WTC11 (cell line): ENCODE measurements around the gene SORL1. TPM values are rescaled to one million over a fixed set of nuclear protein-coding genes. Genes with fewer than 3 reads are reported as not detected.

Source experiments
- ATAC-seq: fragments of 200-7000 bp; cut with Tn5 transposase; 2 replicates; pipeline ENCODE4 v1.10.0; 2021; ENCODE audit warnings: mild to moderate bottlenecking, moderate library complexity
- CTCF ChIA-PET: fragments of 300-600 bp; sonication (Branson Sonifier 250); formaldehyde crosslinking; loops from one replicate; lab custom pipeline; 2021; ENCODE audit warnings: antibody characterized with exemption; lab: Charles Lee
- POLR2A ChIA-PET: fragments of 350-600 bp; sonication (Branson Sonifier 250); formaldehyde crosslinking; loops from one replicate; lab custom pipeline; 2021; ENCODE audit warnings: antibody characterized with exemption; lab: Charles Lee
- DNase-seq: peaks from one replicate; pipeline ENCODE4 v3.0.0; 2021; ENCODE audit warnings: low spot score
- H3K27ac Mint-ChIP-seq: 2 replicates; pipeline ENCODE4 v1.8.0; 2021; ENCODE audit warnings: mixed read lengths
- H3K27me3 Mint-ChIP-seq: 2 replicates; pipeline ENCODE4 v1.8.0; 2021; ENCODE audit warnings: low read depth, mild to moderate bottlenecking, moderate library complexity, mixed read lengths
- H3K36me3 Mint-ChIP-seq: 2 replicates; pipeline ENCODE4 v1.8.0; 2021; ENCODE audit warnings: mixed read lengths
- H3K4me1 Mint-ChIP-seq: 2 replicates; pipeline ENCODE4 v1.8.0; 2022; ENCODE audit warnings: mixed read lengths
- H3K4me3 Mint-ChIP-seq: 2 replicates; pipeline ENCODE4 v1.8.0; 2021; ENCODE audit warnings: mild to moderate bottlenecking, moderate library complexity, mixed read lengths
- H3K9me3 Mint-ChIP-seq: 2 replicates; pipeline ENCODE4 v1.8.0; 2021; ENCODE audit warnings: mixed read lengths
- CDX4 ChIP-seq: fragments of 250-450 bp; sonication (Bioruptor Pico); IDR thresholded peaks from 2 replicates; pipeline ENCODE4 v1.9.0; 2021; ENCODE audit warnings: moderate library complexity, mild to moderate bottlenecking, inconsistent platforms, borderline replicate concordance
- CREM ChIP-seq: sonication (generic); formaldehyde crosslinking; IDR thresholded peaks from 2 replicates; pipeline ENCODE4 v1.8.1; 2022; ENCODE audit warnings: mild to moderate bottlenecking, missing genetic modification reagents, moderate library complexity
- FOXP1 ChIP-seq: sonication (generic); formaldehyde crosslinking; IDR thresholded peaks from 2 replicates; pipeline ENCODE4 v1.8.0; 2022; ENCODE audit warnings: missing genetic modification reagents, mild to moderate bottlenecking, moderate library complexity, borderline replicate concordance
- GTF2I ChIP-seq: fragments of 250-450 bp; sonication (Bioruptor Pico); conservative IDR thresholded peaks from 2 replicates; pipeline ENCODE4 v1.4.0; 2021; ENCODE audit warnings: mild to moderate bottlenecking
- MXD4 ChIP-seq: fragments of 250-450 bp; sonication (Bioruptor Pico); IDR thresholded peaks from 2 replicates; pipeline ENCODE4 v1.8.0; 2021; ENCODE audit warnings: mild to moderate bottlenecking, moderate library complexity, borderline replicate concordance
- PREB ChIP-seq: sonication (generic); formaldehyde crosslinking; IDR thresholded peaks from 2 replicates; pipeline ENCODE4 v1.8.1; 2022; ENCODE audit warnings: mild to moderate bottlenecking, missing genetic modification reagents, moderate library complexity, borderline replicate concordance
- SMAD3 ChIP-seq: sonication (generic); formaldehyde crosslinking; IDR thresholded peaks from 2 replicates; pipeline ENCODE4 v1.8.0; 2022; ENCODE audit warnings: missing genetic modification reagents, mild to moderate bottlenecking, borderline replicate concordance
- SP1 ChIP-seq: sonication (generic); formaldehyde crosslinking; conservative IDR thresholded peaks from 2 replicates; pipeline ENCODE4 v1.8.1; 2022; ENCODE audit warnings: missing genetic modification reagents
- STAT6 ChIP-seq: sonication (generic); formaldehyde crosslinking; conservative IDR thresholded peaks from 2 replicates; pipeline ENCODE4 v1.8.1; 2023; ENCODE audit warnings: mild to moderate bottlenecking, low read depth, missing genetic modification reagents, moderate library complexity
- TCF7 ChIP-seq: sonication (generic); formaldehyde crosslinking; IDR thresholded peaks from 2 replicates; pipeline ENCODE4 v1.8.0; 2022; ENCODE audit warnings: mild to moderate bottlenecking, low read depth, missing genetic modification reagents, moderate library complexity
- TEAD1 ChIP-seq: sonication (generic); formaldehyde crosslinking; IDR thresholded peaks from 2 replicates; pipeline ENCODE4 v1.8.0; 2022; ENCODE audit warnings: mild to moderate bottlenecking, missing genetic modification reagents
- ZNF121 ChIP-seq: sonication (generic); formaldehyde crosslinking; IDR thresholded peaks from 2 replicates; pipeline ENCODE4 v1.8.0; 2023; ENCODE audit warnings: missing genetic modification reagents
- ZNF232 ChIP-seq: sonication (generic); formaldehyde crosslinking; IDR thresholded peaks from 2 replicates; pipeline ENCODE4 v1.8.0; 2022; ENCODE audit warnings: mild to moderate bottlenecking, missing genetic modification reagents
- ZNF423 ChIP-seq: fragments of 250-450 bp; sonication (Bioruptor Pico); IDR thresholded peaks from 2 replicates; pipeline ENCODE4 v2.1.2; 2022; ENCODE audit warnings: mild to moderate bottlenecking, moderate library complexity
- ZSCAN18 ChIP-seq: fragments of 250-450 bp; sonication (Bioruptor Pico); IDR thresholded peaks from 2 replicates; pipeline ENCODE4 v2.1.2; 2022; ENCODE audit warnings: mild to moderate bottlenecking, moderate library complexity
- total RNA-seq: library from RNA; stranded (reverse); gene quantifications from 3 replicates; pipeline ENCODE4 v1.2.3, GENCODE V29; 2021
- TF ChIP-seq, protein P1 (sequence below): sonication (generic); formaldehyde crosslinking; IDR thresholded peaks from 2 replicates; pipeline ENCODE4 v1.8.1; 2023; ENCODE audit warnings: mild to moderate bottlenecking, missing genetic modification reagents
- TF ChIP-seq, protein P2 (sequence below): fragments of 200-600 bp; IDR thresholded peaks from 2 replicates; pipeline ENCODE4 v1.8.0; 2022; ENCODE audit warnings: antibody characterized with exemption
- TF ChIP-seq, protein P3 (sequence below): sonication (generic); formaldehyde crosslinking; IDR thresholded peaks from 2 replicates; pipeline ENCODE4 v1.8.1; 2023; ENCODE audit warnings: mild to moderate bottlenecking, missing genetic modification reagents, moderate library complexity
- TF ChIP-seq, protein P4 (sequence below): sonication (generic); formaldehyde crosslinking; IDR thresholded peaks from 2 replicates; pipeline ENCODE4 v1.8.1; 2022; ENCODE audit warnings: low read depth, missing genetic modification reagents, borderline replicate concordance

SORL1 gene
- total RNA-seq, 1 experiment from 2014 or later, result 87.1 TPM

- no peaks in the 10 kb centered on the region for H3K9me3 Mint-ChIP-seq
- TF ChIP-seq MXD4 (CRISPR knock-in tag) (no peak), ZNF232 (CRISPR knock-in tag) (no peak), ZNF121 (CRISPR knock-in tag) (no peak), TEAD1 (no peak)
- TF ChIP-seq, protein P1, sequence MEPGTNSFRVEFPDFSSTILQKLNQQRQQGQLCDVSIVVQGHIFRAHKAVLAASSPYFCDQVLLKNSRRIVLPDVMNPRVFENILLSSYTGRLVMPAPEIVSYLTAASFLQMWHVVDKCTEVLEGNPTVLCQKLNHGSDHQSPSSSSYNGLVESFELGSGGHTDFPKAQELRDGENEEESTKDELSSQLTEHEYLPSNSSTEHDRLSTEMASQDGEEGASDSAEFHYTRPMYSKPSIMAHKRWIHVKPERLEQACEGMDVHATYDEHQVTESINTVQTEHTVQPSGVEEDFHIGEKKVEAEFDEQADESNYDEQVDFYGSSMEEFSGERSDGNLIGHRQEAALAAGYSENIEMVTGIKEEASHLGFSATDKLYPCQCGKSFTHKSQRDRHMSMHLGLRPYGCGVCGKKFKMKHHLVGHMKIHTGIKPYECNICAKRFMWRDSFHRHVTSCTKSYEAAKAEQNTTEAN (CRISPR knock-in tag), result no peak
- TF ChIP-seq, protein P2, sequence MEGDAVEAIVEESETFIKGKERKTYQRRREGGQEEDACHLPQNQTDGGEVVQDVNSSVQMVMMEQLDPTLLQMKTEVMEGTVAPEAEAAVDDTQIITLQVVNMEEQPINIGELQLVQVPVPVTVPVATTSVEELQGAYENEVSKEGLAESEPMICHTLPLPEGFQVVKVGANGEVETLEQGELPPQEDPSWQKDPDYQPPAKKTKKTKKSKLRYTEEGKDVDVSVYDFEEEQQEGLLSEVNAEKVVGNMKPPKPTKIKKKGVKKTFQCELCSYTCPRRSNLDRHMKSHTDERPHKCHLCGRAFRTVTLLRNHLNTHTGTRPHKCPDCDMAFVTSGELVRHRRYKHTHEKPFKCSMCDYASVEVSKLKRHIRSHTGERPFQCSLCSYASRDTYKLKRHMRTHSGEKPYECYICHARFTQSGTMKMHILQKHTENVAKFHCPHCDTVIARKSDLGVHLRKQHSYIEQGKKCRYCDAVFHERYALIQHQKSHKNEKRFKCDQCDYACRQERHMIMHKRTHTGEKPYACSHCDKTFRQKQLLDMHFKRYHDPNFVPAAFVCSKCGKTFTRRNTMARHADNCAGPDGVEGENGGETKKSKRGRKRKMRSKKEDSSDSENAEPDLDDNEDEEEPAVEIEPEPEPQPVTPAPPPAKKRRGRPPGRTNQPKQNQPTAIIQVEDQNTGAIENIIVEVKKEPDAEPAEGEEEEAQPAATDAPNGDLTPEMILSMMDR, result no peak
- TF ChIP-seq, protein P3, sequence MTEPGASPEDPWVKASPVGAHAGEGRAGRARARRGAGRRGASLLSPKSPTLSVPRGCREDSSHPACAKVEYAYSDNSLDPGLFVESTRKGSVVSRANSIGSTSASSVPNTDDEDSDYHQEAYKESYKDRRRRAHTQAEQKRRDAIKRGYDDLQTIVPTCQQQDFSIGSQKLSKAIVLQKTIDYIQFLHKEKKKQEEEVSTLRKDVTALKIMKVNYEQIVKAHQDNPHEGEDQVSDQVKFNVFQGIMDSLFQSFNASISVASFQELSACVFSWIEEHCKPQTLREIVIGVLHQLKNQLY (CRISPR knock-in tag), result no peak
- no peak overlapping the region for H3K27ac Mint-ChIP-seq
- ATAC-seq (no peak), DNase-seq (no peak)
- POLR2A ChIA-PET, result interaction anchor here (0.7 kb wide), 1 partner anchor 490 kb away, joined by 3 read pairs; no protein-coding TSS in a partner anchor
- H3K36me3 Mint-ChIP-seq, result peaks cover 92% of the 10 kb centered on the region
- no peak overlapping the region for H3K4me3 Mint-ChIP-seq
- CTCF ChIA-PET, result interaction anchor here (0.7 kb wide), 1 partner anchor 20 kb away, joined by 3 read pairs; no protein-coding TSS in a partner anchor
- H3K4me1 Mint-ChIP-seq, result peaks cover 14% of the 10 kb centered on the region
- H3K27me3 Mint-ChIP-seq, result no peaks in the 10 kb centered on the region
Observed at GRCh38 chr11:121610706-121611105, 158.6 kb downstream of the SORL1 start.

DNA sequence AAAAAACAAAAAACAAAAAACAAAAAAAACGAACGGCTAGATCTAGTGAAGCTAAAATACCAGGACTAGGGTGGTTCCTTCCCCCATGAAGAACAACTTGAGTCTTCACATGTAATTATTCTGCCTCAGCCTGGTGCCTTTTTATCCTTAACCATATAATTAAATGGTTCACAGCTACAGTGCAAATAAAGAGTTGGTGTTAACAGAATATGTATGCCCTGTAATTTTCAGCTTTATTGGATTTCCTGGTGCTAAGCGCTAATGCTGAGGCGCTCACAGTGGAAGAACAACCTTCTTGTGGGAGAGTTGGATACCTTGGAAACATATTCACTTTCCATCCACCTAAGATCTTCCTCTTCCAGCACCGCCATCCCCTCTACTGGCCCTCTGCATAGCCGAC, 159.1 kb downstream of the SORL1 start:
- Mint-ChIP-seq H3K36me3 (peaks cover 92% of the 10 kb centered on the region), H3K4me1 (peaks cover 14% of the 10 kb centered on the region), H3K4me3 (no peak overlapping the region), H3K27me3 (no peaks in the 10 kb centered on the region), H3K9me3 (no peaks in the 10 kb centered on the region), H3K27ac (no peak overlapping the region; the same call in 1 of the 2 replicates)
- POLR2A ChIA-PET, result interaction anchor here (0.7 kb wide), 1 partner anchor 490 kb away, joined by 3 read pairs; no protein-coding TSS in a partner anchor
- DNase-seq, result no peak
- TF ChIP-seq, protein P4, sequence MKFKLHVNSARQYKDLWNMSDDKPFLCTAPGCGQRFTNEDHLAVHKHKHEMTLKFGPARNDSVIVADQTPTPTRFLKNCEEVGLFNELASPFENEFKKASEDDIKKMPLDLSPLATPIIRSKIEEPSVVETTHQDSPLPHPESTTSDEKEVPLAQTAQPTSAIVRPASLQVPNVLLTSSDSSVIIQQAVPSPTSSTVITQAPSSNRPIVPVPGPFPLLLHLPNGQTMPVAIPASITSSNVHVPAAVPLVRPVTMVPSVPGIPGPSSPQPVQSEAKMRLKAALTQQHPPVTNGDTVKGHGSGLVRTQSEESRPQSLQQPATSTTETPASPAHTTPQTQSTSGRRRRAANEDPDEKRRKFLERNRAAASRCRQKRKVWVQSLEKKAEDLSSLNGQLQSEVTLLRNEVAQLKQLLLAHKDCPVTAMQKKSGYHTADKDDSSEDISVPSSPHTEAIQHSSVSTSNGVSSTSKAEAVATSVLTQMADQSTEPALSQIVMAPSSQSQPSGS, result no peak
- TF ChIP-seq STAT6 (no peak), GTF2I (no peak), PREB (CRISPR knock-in tag) (no peak)
- TF ChIP-seq, protein P3 (CRISPR knock-in tag), result no peak
- TF ChIP-seq, all 79 proteins: peak for 0
- CTCF ChIA-PET, result interaction anchor here (0.7 kb wide), 1 partner anchor 20 kb away, joined by 3 read pairs; no protein-coding TSS in a partner anchor
- no peak for ATAC-seq

GRCh38 chr11:121613724-121614123, 161.6 kb downstream of the SORL1 start:
- DNase-seq (no peak), ATAC-seq (no peak)
- no peaks in the 10 kb centered on the region for H3K9me3 Mint-ChIP-seq
- peaks cover 27% of the 10 kb centered on the region for H3K4me1 Mint-ChIP-seq
- no peak overlapping the region for H3K4me3 Mint-ChIP-seq
- peaks cover 86% of the 10 kb centered on the region for H3K36me3 Mint-ChIP-seq
- ChIA-PET CTCF (no interaction called here), POLR2A (no interaction called here)
- no peak overlapping the region for H3K27ac Mint-ChIP-seq
- no peaks in the 10 kb centered on the region for H3K27me3 Mint-ChIP-seq
- TF ChIP-seq ZSCAN18 (no peak), CREM (no peak), TCF7 (no peak), FOXP1 (no peak), ZNF121 (CRISPR knock-in tag) (no peak), CDX4 (CRISPR knock-in tag) (no peak), SMAD3 (CRISPR knock-in tag) (no peak), SP1 (CRISPR knock-in tag) (no peak), ZNF423 (CRISPR knock-in tag) (no peak)
